ENCODE measurements around the gene KRTAP19-3.

- no peak for TF ChIP-seq CTCF (conservative IDR thresholded peaks at IDR 0.05; ENCODE audit: low read length)
- no peak for TF ChIP-seq EZH2phosphoT487 (IDR thresholded peaks at IDR 0.05; ENCODE audit: borderline replicate concordance)
Observed at GRCh38 chr21:30480145-30480544, 11.7 kb downstream of the KRTAP19-3 start, which contains the start of gene KRTAP19-1.
